ENCODE data around the gene ANKRD13D.
A peak's percentile ranks its signal among the peaks of the same experiment; 100 is the strongest.
"Not testable (repeated sequence)": the region's sequence is repeated elsewhere in the genome, so short reads cannot be mapped to it uniquely, and the experiment has no call there.

The ANKRD13D gene

GRCh38 chr11:67253872-67254624 lies 35.1 kb upstream of the ANKRD13D start:
- Histone ChIP-seq H3K4me3 (ENCODE audit: low read length) (no peak overlapping the region), H3K4me1 (ENCODE audit: control insufficient read depth, insufficient read depth, low read length) (peaks cover 28% of the 10 kb centered on the region), H3K9ac (ENCODE audit: low read length) (no peak overlapping the region), H3K27me3 (ENCODE audit: control insufficient read depth, insufficient read depth, low read length) (no peaks in the 10 kb centered on the region), H3K36me3 (ENCODE audit: control insufficient read depth, insufficient read depth, low read length) (peaks cover 42% of the 10 kb centered on the region), H3K9me3 (ENCODE audit: control insufficient read depth, low read length) (no peaks in the 10 kb centered on the region)

GRCh38 chr11:67254798-67255197 lies 34.3 kb upstream of the ANKRD13D start:
- Histone ChIP-seq H3K9ac (ENCODE audit: low read length) (no peak overlapping the region), H3K36me3 (ENCODE audit: control insufficient read depth, insufficient read depth, low read length) (peaks cover 42% of the 10 kb centered on the region), H3K9me3 (ENCODE audit: control insufficient read depth, low read length) (no peaks in the 10 kb centered on the region), H3K4me1 (ENCODE audit: control insufficient read depth, insufficient read depth, low read length) (peaks cover 28% of the 10 kb centered on the region), H3K27me3 (ENCODE audit: control insufficient read depth, insufficient read depth, low read length) (no peaks in the 10 kb centered on the region), H3K4me3 (ENCODE audit: low read length) (no peak overlapping the region)

- no peak overlapping the region for H3K9ac ChIP-seq (ENCODE audit: low read length)
- no peak overlapping the region for H3K4me3 ChIP-seq (ENCODE audit: low read length)
- H3K36me3 ChIP-seq (ENCODE audit: control insufficient read depth, insufficient read depth, low read length), result peaks cover 39% of the 10 kb centered on the region
- no peaks in the 10 kb centered on the region for H3K27me3 ChIP-seq (ENCODE audit: control insufficient read depth, insufficient read depth, low read length)
- peaks cover 28% of the 10 kb centered on the region for H3K4me1 ChIP-seq (ENCODE audit: control insufficient read depth, insufficient read depth, low read length)
- H3K9me3 ChIP-seq (ENCODE audit: control insufficient read depth, low read length), result no peaks in the 10 kb centered on the region
Observed at GRCh38 chr11:67255353-67255752, 33.8 kb upstream of the ANKRD13D start.

- Histone ChIP-seq H3K27me3 (ENCODE audit: control insufficient read depth, insufficient read depth, low read length) (no peaks in the 10 kb centered on the region), H3K4me3 (ENCODE audit: low read length) (no peak overlapping the region), H3K4me1 (ENCODE audit: control insufficient read depth, insufficient read depth, low read length) (peaks cover 28% of the 10 kb centered on the region), H3K9ac (ENCODE audit: low read length) (no peak overlapping the region), H3K9me3 (ENCODE audit: control insufficient read depth, low read length) (no peaks in the 10 kb centered on the region), H3K36me3 (ENCODE audit: control insufficient read depth, insufficient read depth, low read length) (peaks cover 36% of the 10 kb centered on the region)
Observed at GRCh38 chr11:67255864-67256263, 33.2 kb upstream of the ANKRD13D start.

- peaks cover 31% of the 10 kb centered on the region for H3K36me3 ChIP-seq (ENCODE audit: control insufficient read depth, insufficient read depth, low read length)
- peaks cover 28% of the 10 kb centered on the region for H3K4me1 ChIP-seq (ENCODE audit: control insufficient read depth, insufficient read depth, low read length)
- H3K9ac ChIP-seq (ENCODE audit: low read length), result no peak overlapping the region
- H3K27me3 ChIP-seq (ENCODE audit: control insufficient read depth, insufficient read depth, low read length), result no peaks in the 10 kb centered on the region
- H3K4me3 ChIP-seq (ENCODE audit: low read length), result no peak overlapping the region
- H3K9me3 ChIP-seq (ENCODE audit: control insufficient read depth, low read length), result no peaks in the 10 kb centered on the region
Observed at GRCh38 chr11:67256477-67257135, 32.5 kb upstream of the ANKRD13D start.

GRCh38 chr11:67260406-67260805 lies 28.7 kb upstream of the ANKRD13D start:
- Histone ChIP-seq H3K36me3 (ENCODE audit: control insufficient read depth, insufficient read depth, low read length) (peaks cover 5% of the 10 kb centered on the region), H3K27me3 (ENCODE audit: control insufficient read depth, insufficient read depth, low read length) (no peaks in the 10 kb centered on the region), H3K4me3 (ENCODE audit: low read length) (no peak overlapping the region), H3K9me3 (ENCODE audit: control insufficient read depth, low read length) (no peaks in the 10 kb centered on the region), H3K4me1 (ENCODE audit: control insufficient read depth, insufficient read depth, low read length) (peaks cover 16% of the 10 kb centered on the region), H3K9ac (ENCODE audit: low read length) (no peak overlapping the region)

GRCh38 chr11:67260885-67261639 lies 28.0 kb upstream of the ANKRD13D start:
- not testable (repeated sequence) for H3K36me3 ChIP-seq (ENCODE audit: control insufficient read depth, insufficient read depth, low read length); H3K27me3 ChIP-seq (ENCODE audit: control insufficient read depth, insufficient read depth, low read length); H3K4me3 ChIP-seq (ENCODE audit: low read length); H3K9me3 ChIP-seq (ENCODE audit: control insufficient read depth, low read length)
- Histone ChIP-seq H3K9ac (ENCODE audit: low read length) (peak overlapping the region; percentile 52), H3K4me1 (ENCODE audit: control insufficient read depth, insufficient read depth, low read length) (peaks cover 22% of the 10 kb centered on the region)

GRCh38 chr11:67261640-67261945 lies 27.5 kb upstream of the ANKRD13D start:
- Histone ChIP-seq H3K27me3 (ENCODE audit: control insufficient read depth, insufficient read depth, low read length) (no peaks in the 10 kb centered on the region), H3K9me3 (ENCODE audit: control insufficient read depth, low read length) (no peaks in the 10 kb centered on the region), H3K4me1 (ENCODE audit: control insufficient read depth, insufficient read depth, low read length) (peaks cover 22% of the 10 kb centered on the region), H3K9ac (ENCODE audit: low read length) (no peak overlapping the region), H3K4me3 (ENCODE audit: low read length) (no peak overlapping the region), H3K36me3 (ENCODE audit: control insufficient read depth, insufficient read depth, low read length) (no peaks in the 10 kb centered on the region)

- H3K27me3 ChIP-seq (ENCODE audit: control insufficient read depth, insufficient read depth, low read length), result no peaks in the 10 kb centered on the region
- H3K4me1 ChIP-seq (ENCODE audit: control insufficient read depth, insufficient read depth, low read length), result peaks cover 22% of the 10 kb centered on the region
- no peak overlapping the region for H3K9ac ChIP-seq (ENCODE audit: low read length)
- no peaks in the 10 kb centered on the region for H3K9me3 ChIP-seq (ENCODE audit: control insufficient read depth, low read length)
- no peaks in the 10 kb centered on the region for H3K36me3 ChIP-seq (ENCODE audit: control insufficient read depth, insufficient read depth, low read length)
- H3K4me3 ChIP-seq (ENCODE audit: low read length), result no peak overlapping the region
Observed at GRCh38 chr11:67261946-67262681, 27.0 kb upstream of the ANKRD13D start.

GRCh38 chr11:67262731-67263675 lies 26.1 kb upstream of the ANKRD13D start:
- Histone ChIP-seq H3K27me3 (ENCODE audit: control insufficient read depth, insufficient read depth, low read length) (no peaks in the 10 kb centered on the region), H3K9ac (ENCODE audit: low read length) (no peak overlapping the region), H3K9me3 (ENCODE audit: control insufficient read depth, low read length) (no peaks in the 10 kb centered on the region), H3K36me3 (ENCODE audit: control insufficient read depth, insufficient read depth, low read length) (no peaks in the 10 kb centered on the region), H3K4me3 (ENCODE audit: low read length) (no peak overlapping the region), H3K4me1 (ENCODE audit: control insufficient read depth, insufficient read depth, low read length) (peaks cover 28% of the 10 kb centered on the region)

- no peak overlapping the region for H3K4me3 ChIP-seq (ENCODE audit: low read length)
- no peaks in the 10 kb centered on the region for H3K36me3 ChIP-seq (ENCODE audit: control insufficient read depth, insufficient read depth, low read length)
- H3K9me3 ChIP-seq (ENCODE audit: control insufficient read depth, low read length), result no peaks in the 10 kb centered on the region
- no peak overlapping the region for H3K9ac ChIP-seq (ENCODE audit: low read length)
- H3K4me1 ChIP-seq (ENCODE audit: control insufficient read depth, insufficient read depth, low read length), result peaks cover 40% of the 10 kb centered on the region
- no peaks in the 10 kb centered on the region for H3K27me3 ChIP-seq (ENCODE audit: control insufficient read depth, insufficient read depth, low read length)
Observed at GRCh38 chr11:67264260-67264659, 24.8 kb upstream of the ANKRD13D start.

All from mucosa of stomach (tissue), 1 donor.